Choroid plexus epithelial cell (primary cell): ENCODE measurements around the gene APC.
A peak's percentile ranks its signal among the peaks of the same experiment; 100 is the strongest.

Experiments
- DNase-seq: peaks from one replicate; pipeline ENCODE4 v3.0.0-alpha.2; 2010; ENCODE audit warnings: low read depth
- H3K4me3 ChIP-seq: 2 replicates; pipeline ENCODE4 v1.5.1; 2011; ENCODE audit warnings: low read depth, mild to moderate bottlenecking, control low read depth, low read length, moderate library complexity
- CTCF ChIP-seq: conservative IDR thresholded peaks from 2 replicates; pipeline ENCODE4 v1.5.1; 2011; ENCODE audit warnings: low read depth, mild to moderate bottlenecking, control low read depth, inconsistent platforms, low read length, moderate library complexity

The APC gene

GRCh38 chr5:112737463-112738190 lies at the start of gene APC:
Gene APC (plus strand): TSS chr5:112737885. CDS start chr5:112754891, 17,006 bp downstream.
- no peak for TF ChIP-seq CTCF
- H3K4me3 ChIP-seq, result peak within 1 kb of the TSS; percentile 92
- peak; percentile 91 for DNase-seq

GRCh38 chr5:112689155-112689909 lies 48.4 kb upstream of the APC start:
- H3K4me3 ChIP-seq, result no peak overlapping the region
- peak; percentile 35 for DNase-seq
- no peak for TF ChIP-seq CTCF

GRCh38 chr5:112690605-112691338 lies 46.9 kb upstream of the APC start:
- no peak for TF ChIP-seq CTCF
- DNase-seq, result no peak
- H3K4me3 ChIP-seq, result no peak overlapping the region

- no peak for TF ChIP-seq CTCF
- peak; percentile 25 for DNase-seq
- no peak overlapping the region for H3K4me3 ChIP-seq
These were observed 46.4 kb upstream of the APC start for GRCh38 chr5:112691339-112691680.

GRCh38 chr5:112691758-112692157 lies 45.9 kb upstream of the APC start:
- H3K4me3 ChIP-seq, result no peak overlapping the region
- TF ChIP-seq CTCF, result peak; percentile 49
- DNase-seq, result peak; percentile 55

- TF ChIP-seq CTCF, result no peak
- H3K4me3 ChIP-seq, result no peak overlapping the region
- DNase-seq, result no peak
These were observed 45.2 kb upstream of the APC start for GRCh38 chr5:112692472-112692871.
